K562 (cell line): Measurements from ENCODE around the gene SLC22A16. TPM values are rescaled to one million over a fixed set of nuclear protein-coding genes. Genes with fewer than 3 reads are reported as not detected.

Experiments used
- ATAC-seq: fragments of 200-7000 bp; cut with Tn5 transposase; 3 replicates; pipeline ENCODE4 v1.9.1; 2020; ENCODE audit warnings: moderate library complexity
- BruUV-seq: library from RNA; stranded (reverse); fragments of 400-500 nt; replicated peaks from 2 replicates; lab custom pipeline; 2021; lab: Mats Ljungman, UMichigan
- CTCF ChIA-PET: fragments of 300-600 bp; formaldehyde crosslinking; extraction: SDS; loops from one replicate; lab custom pipeline; 2021; ENCODE audit warnings: low intra/inter-chr PET ratio; lab: Yijun Ruan, JAX
- POLR2A ChIA-PET: fragments of 300-600, 350-650 bp; sonication (Branson Sonifier 250); formaldehyde crosslinking; extraction: SDS; loops from one replicate; lab custom pipeline; 2021; ENCODE audit warnings: antibody characterized with exemption, inconsistent platforms; lab: Yijun Ruan, JAX
- DNase-seq, 4 experiments: peaks; one replicate each; pipeline versions ENCODE4 v3.0.0 to v3.0.0-alpha.2; 2011 to 2018; ENCODE audit warnings: low spot score in 3 of 4, mixed read lengths in 3 of 4; ENCODE audit errors: extremely low read depth in 1 of 4
- FAIRE-seq: peaks from 2 replicates; lab custom pipeline; 2011; peaks lifted over from hg19 to GRCh38; lab: Jason Lieb, UNC
- H2AFZ ChIP-seq: 2 replicates; pipeline ENCODE4 v1.6.0; 2011; ENCODE audit warnings: low read depth, low read length, control low read depth, inconsistent platforms
- H3K27ac ChIP-seq: fragments of 200-600 bp; 3 replicates; pipeline ENCODE4 v1.8.0; 2011; ENCODE audit warnings: low read depth, mild to moderate bottlenecking, control low read depth, inconsistent platforms, low read length, moderate library complexity, mixed read lengths; ENCODE audit errors: extremely low read depth
- H3K27me3 ChIP-seq, 2 experiments: fragments of 300-600 bp in 1 of 2; 2 replicates in 1 of 2; 3 replicates in 1 of 2; pipeline versions ENCODE4 v1.6.0 to v1.8.0; 2011; ENCODE audit warnings: inconsistent platforms in 2 of 2, low read length in 2 of 2, mild to moderate bottlenecking in 1 of 2, mixed read lengths in 1 of 2, moderate library complexity in 1 of 2; ENCODE audit not compliant: control insufficient read depth in 2 of 2, insufficient read depth in 2 of 2
- H3K36me3 ChIP-seq: fragments of 300-600 bp; 3 replicates; pipeline ENCODE4 v1.8.0; 2011; ENCODE audit warnings: mild to moderate bottlenecking, low read length, inconsistent platforms; ENCODE audit not compliant: control insufficient read depth, insufficient read depth
- H3K4me1 ChIP-seq, 2 experiments: fragments of 200-600 bp in 1 of 2; replicated peaks in 1 of 2; 2 replicates in 1 of 2; 3 replicates in 1 of 2; pipeline versions ENCODE4 v1.5.1 to v1.8.0; 2011; ENCODE audit warnings: inconsistent platforms in 2 of 2, low read length in 2 of 2, mild to moderate bottlenecking in 1 of 2, mixed read lengths in 1 of 2, moderate library complexity in 1 of 2; ENCODE audit not compliant: control insufficient read depth in 2 of 2, insufficient read depth in 2 of 2
- H3K4me2 ChIP-seq: 2 replicates; pipeline ENCODE4 v1.6.1; 2011; ENCODE audit warnings: low read length, control low read depth, inconsistent platforms, mixed read lengths; ENCODE audit not compliant: insufficient read depth
- H3K4me3 ChIP-seq: fragments of 200-600 bp; sonication (generic), shearing (Covaris generic); 2 replicates; pipeline ENCODE4 v1.5.1; 2016; ENCODE audit warnings: control low read depth, inconsistent platforms
- H3K79me2 ChIP-seq: fragments of 200-600 bp; 3 replicates; pipeline ENCODE4 v1.8.0; 2011; ENCODE audit warnings: low read length, inconsistent platforms; ENCODE audit not compliant: control insufficient read depth, insufficient read depth
- H3K9ac ChIP-seq, 2 experiments: 2 replicates each; pipeline versions ENCODE4 v1.6.0 to v1.6.1; 2011; ENCODE audit warnings: low read depth in 2 of 2, low read length in 2 of 2, control low read depth in 1 of 2, inconsistent platforms in 1 of 2, mild to moderate bottlenecking in 1 of 2, mixed read lengths in 1 of 2; ENCODE audit not compliant: insufficient read depth in 1 of 2
- H3K9me1 ChIP-seq: one replicate; pipeline ENCODE4 v1.6.0; 2011; ENCODE audit warnings: inconsistent platforms, mild to moderate bottlenecking, low read length, moderate library complexity; ENCODE audit not compliant: control insufficient read depth, insufficient read depth
- H3K9me3 ChIP-seq: replicated peaks from 2 replicates; pipeline ENCODE4 v1.5.1; 2011; ENCODE audit warnings: low read depth, low read length, inconsistent platforms; ENCODE audit not compliant: control insufficient read depth, insufficient read depth
- H4K20me1 ChIP-seq: replicated peaks from 2 replicates; pipeline ENCODE4 v1.6.1; 2011; ENCODE audit warnings: low read length, inconsistent platforms, mixed read lengths; ENCODE audit not compliant: control insufficient read depth, insufficient read depth
- ARNT ChIP-seq, 2 experiments: fragments of 450-650 bp; IDR thresholded peaks; 2 replicates each; pipeline ENCODE4 v1.6.1; 2016; ENCODE audit warnings: mild to moderate bottlenecking in 1 of 2
- CCAR2 ChIP-seq: fragments of 200-400 bp; formaldehyde crosslinking; IDR thresholded peaks from 2 replicates; pipeline ENCODE4 v1.6.1; 2017; ENCODE audit warnings: mild to moderate bottlenecking, low read depth, low read length
- CXXC5 ChIP-seq: fragments of 250-450 bp; sonication (Bioruptor Pico); IDR thresholded peaks from 2 replicates; pipeline ENCODE4 v1.8.0; 2022; ENCODE audit warnings: inconsistent platforms, mild to moderate bottlenecking, moderate library complexity
- MIER1 ChIP-seq: fragments of 450-650 bp; IDR thresholded peaks from 2 replicates; pipeline ENCODE4 v1.6.1; 2016; ENCODE audit warnings: antibody characterized with exemption, mild to moderate bottlenecking, low read depth
- PRPF4 ChIP-seq: fragments of 200-400 bp; formaldehyde crosslinking; IDR thresholded peaks from one replicate; pipeline ENCODE4 v1.6.1; 2017; ENCODE audit warnings: low read length, low read depth, mild to moderate bottlenecking; ENCODE audit not compliant: insufficient read depth, poor library complexity, severe bottlenecking
- TOE1 ChIP-seq, 2 experiments: fragments of 450-650 bp in 1 of 2; sonication (generic) in 1 of 2; formaldehyde crosslinking in 1 of 2; IDR thresholded peaks; 2 replicates each; pipeline versions ENCODE4 v1.7.1 to v1.8.0; 2016 to 2022; ENCODE audit warnings: borderline replicate concordance in 2 of 2, mild to moderate bottlenecking in 2 of 2, antibody characterized with exemption in 1 of 2, inconsistent platforms in 1 of 2, low read depth in 1 of 2, missing genetic modification reagents in 1 of 2, moderate library complexity in 1 of 2
- YBX1 ChIP-seq: fragments of 450-650 bp; IDR thresholded peaks from 2 replicates; pipeline ENCODE4 v1.7.1; 2016; ENCODE audit warnings: mild to moderate bottlenecking
- ZKSCAN8 ChIP-seq: fragments of 200-800 bp; sonication (Bioruptor generic); IDR thresholded peaks from 2 replicates; pipeline ENCODE4 v1.6.1; 2016; ENCODE audit warnings: missing genetic modification characterization, missing compliant biosample characterization
- ZNF23 ChIP-seq: fragments of 250-450 bp; sonication (Bioruptor Pico); IDR thresholded peaks from 2 replicates; pipeline ENCODE4 v1.4.0; 2020; ENCODE audit warnings: mild to moderate bottlenecking
- ZNF324 ChIP-seq: fragments of 250-450 bp; sonication (Bioruptor Pico); IDR thresholded peaks from 2 replicates; pipeline ENCODE4 v1.4.0; 2020; ENCODE audit warnings: mild to moderate bottlenecking
- ZNF384 ChIP-seq: IDR thresholded peaks from 2 replicates; pipeline ENCODE4 v1.6.1; 2012; ENCODE audit warnings: low read depth, low read length, improper control_type of control experiment
- WGBS: fragments of 100-300 bp; shearing (Covaris generic); methylation state at CpG from one replicate; pipeline ENCODE4 v1.1.6; 2016; ENCODE audit warnings: low coverage, mixed read lengths; ENCODE audit not compliant: insufficient coverage; ENCODE audit errors: missing lambda C conversion rate; 5-methylcytosine and 5-hydroxymethylcytosine counted together
- in situ Hi-C: fragments of 300-500 bp; cut with MboI; formaldehyde crosslinking; loops from 4 replicates; pipeline ENCODE4 v1.15.0; 2018; ENCODE audit warnings: inconsistent platforms, mixed read lengths
- intact Hi-C: fragments of 100-400 bp; cut with micrococcal nuclease; formaldehyde crosslinking; loops from 2 replicates; pipeline ENCODE4 v1.14.2; 2022
- polyA plus RNA-seq, 8 experiments: library from polyadenylated mRNA; depleted of rRNA in 4 of 8; stranded (reverse) in 5 of 8; unstranded in 3 of 8; fragments of >200 nt; fragmentation: Nextera tagmentation in 2 of 8; fragmentation: Illumina TruSeq in 1 of 8; extraction: Ambion mirVana in 2 of 8; extraction: Trizol in 1 of 8; gene quantifications; 2 replicates each; pipeline versions ENCODE4 v1.2.1 to v1.2.3, GENCODE V29; 2011 to 2014; ENCODE audit warnings: inconsistent platforms in 1 of 8, missing spikeins in 1 of 8
- total RNA-seq, 7 experiments: library from RNA; depleted of rRNA in 6 of 7; stranded (reverse); fragments of >200 nt in 6 of 7; fragmentation: Illumina TruSeq in 2 of 7; extraction: Trizol in 2 of 7; gene quantifications; 2 replicates each; pipeline versions ENCODE4 v1.2.1 to v1.2.3, GENCODE V29; 2011 to 2021; ENCODE audit warnings: low replicate concordance in 1 of 7
- TF ChIP-seq, protein P1 (sequence below): fragments of 450-650 bp; IDR thresholded peaks from 2 replicates; pipeline ENCODE4 v1.6.1; 2016; ENCODE audit warnings: borderline replicate concordance

Gene SLC22A16
- total and polyA plus RNA-seq, 9 of the 15 experiments (the other 6 are each of a cell fraction or from before 2014, with no cell fraction given) = not detected

- H3K27me3 ChIP-seq = peaks cover 14 to 31% of the 10 kb centered on the region in 2 experiments; a peak in 4 of 5 replicates
- H3K36me3 ChIP-seq = no peaks in the 10 kb centered on the region
- H3K27ac ChIP-seq = no peak overlapping the region
- H3K4me2 ChIP-seq = no peak overlapping the region
- H3K4me1 ChIP-seq = no peaks in the 10 kb centered on the region; a peak in 2 of 5 replicates
- no peak for DNase-seq
- TF ChIP-seq ARNT (IDR thresholded peaks at IDR 0.05) = no peak
- no peak for TF ChIP-seq ZNF384
- no peak for TF ChIP-seq MIER1
- TF ChIP-seq PRPF4 = no peak
- no peak for TF ChIP-seq TOE1 (IDR thresholded peaks at IDR 0.05; ENCODE audit: borderline replicate concordance)
- no peak for TF ChIP-seq TOE1 (CRISPR knock-in tag; IDR thresholded peaks at IDR 0.05; ENCODE audit: borderline replicate concordance, low read depth)
- no peak for TF ChIP-seq CXXC5 (CRISPR knock-in tag)
- TF ChIP-seq ZKSCAN8 (CRISPR knock-in tag) = no peak
- TF ChIP-seq ZNF324 (CRISPR knock-in tag) = no peak
- TF ChIP-seq, protein P1, sequence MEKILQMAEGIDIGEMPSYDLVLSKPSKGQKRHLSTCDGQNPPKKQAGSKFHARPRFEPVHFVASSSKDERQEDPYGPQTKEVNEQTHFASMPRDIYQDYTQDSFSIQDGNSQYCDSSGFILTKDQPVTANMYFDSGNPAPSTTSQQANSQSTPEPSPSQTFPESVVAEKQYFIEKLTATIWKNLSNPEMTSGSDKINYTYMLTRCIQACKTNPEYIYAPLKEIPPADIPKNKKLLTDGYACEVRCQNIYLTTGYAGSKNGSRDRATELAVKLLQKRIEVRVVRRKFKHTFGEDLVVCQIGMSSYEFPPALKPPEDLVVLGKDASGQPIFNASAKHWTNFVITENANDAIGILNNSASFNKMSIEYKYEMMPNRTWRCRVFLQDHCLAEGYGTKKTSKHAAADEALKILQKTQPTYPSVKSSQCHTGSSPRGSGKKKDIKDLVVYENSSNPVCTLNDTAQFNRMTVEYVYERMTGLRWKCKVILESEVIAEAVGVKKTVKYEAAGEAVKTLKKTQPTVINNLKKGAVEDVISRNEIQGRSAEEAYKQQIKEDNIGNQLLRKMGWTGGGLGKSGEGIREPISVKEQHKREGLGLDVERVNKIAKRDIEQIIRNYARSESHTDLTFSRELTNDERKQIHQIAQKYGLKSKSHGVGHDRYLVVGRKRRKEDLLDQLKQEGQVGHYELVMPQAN = no peak
- no peak for TF ChIP-seq ZNF23 (CRISPR knock-in tag)
- no peak for TF ChIP-seq YBX1
- no peak for TF ChIP-seq CCAR2
- POLR2A ChIA-PET = no interaction called here
- H3K79me2 ChIP-seq = no peaks in the 10 kb centered on the region
- no peaks in the 10 kb centered on the region for H3K9me3 ChIP-seq
- 2% methylated on average over 4 of the region's 4 CpGs for WGBS
- no peaks in the 10 kb centered on the region for H3K9me1 ChIP-seq
- FAIRE-seq = no peak
- no TSS peak for BruUV-seq
- H3K4me3 ChIP-seq = no peak overlapping the region
- in situ Hi-C loops (no loop called here), intact Hi-C loops (no loop called here)
- CTCF ChIA-PET = no interaction called here
- H3K9ac ChIP-seq = no peak overlapping the region
- no peaks in the 10 kb centered on the region for H4K20me1 ChIP-seq
- no peak overlapping the region for H2AFZ ChIP-seq
- no peak for ATAC-seq
Observed at GRCh38 chr6:110525001-110525400, 48.6 kb upstream of the SLC22A16 start.
